ENCODE measurements around the gene THSD8.

DNA sequence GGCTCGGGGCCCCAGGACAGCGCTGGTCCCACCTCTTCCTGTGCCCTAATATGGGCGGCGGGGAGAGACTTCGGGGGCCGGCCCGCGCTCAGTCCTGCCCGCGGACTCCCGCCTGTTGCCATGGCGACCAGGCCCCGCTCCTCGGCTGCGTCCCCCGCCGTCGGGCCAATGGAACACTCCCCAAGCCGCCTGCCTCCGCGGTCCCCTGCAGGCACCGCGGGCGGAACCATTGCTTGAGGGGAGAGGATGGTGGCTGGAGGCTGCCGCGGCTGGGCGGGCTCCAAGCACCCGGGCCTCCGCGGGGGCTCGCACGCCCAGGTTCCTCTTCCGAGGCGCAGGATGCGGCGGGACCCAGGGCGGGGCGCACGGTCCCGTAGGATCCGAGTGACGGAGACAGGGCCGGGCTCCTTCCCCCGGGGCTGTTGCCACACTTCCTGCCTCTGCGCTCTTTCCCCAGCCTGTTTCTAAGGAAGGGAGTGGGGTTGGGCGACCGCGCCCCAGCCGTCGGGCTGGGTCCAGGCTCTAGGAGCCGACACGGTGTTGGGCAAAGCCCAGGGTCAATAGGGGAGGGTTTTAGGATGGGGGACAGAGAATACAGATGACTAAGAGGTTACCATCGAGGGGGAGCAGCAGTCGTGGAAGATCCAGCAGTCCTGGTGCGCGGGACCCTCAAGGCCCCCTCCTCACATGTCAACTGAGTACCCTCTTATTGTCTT is 11.8 kb upstream of the THSD8 start:
- TF ChIP-seq, protein P1, sequence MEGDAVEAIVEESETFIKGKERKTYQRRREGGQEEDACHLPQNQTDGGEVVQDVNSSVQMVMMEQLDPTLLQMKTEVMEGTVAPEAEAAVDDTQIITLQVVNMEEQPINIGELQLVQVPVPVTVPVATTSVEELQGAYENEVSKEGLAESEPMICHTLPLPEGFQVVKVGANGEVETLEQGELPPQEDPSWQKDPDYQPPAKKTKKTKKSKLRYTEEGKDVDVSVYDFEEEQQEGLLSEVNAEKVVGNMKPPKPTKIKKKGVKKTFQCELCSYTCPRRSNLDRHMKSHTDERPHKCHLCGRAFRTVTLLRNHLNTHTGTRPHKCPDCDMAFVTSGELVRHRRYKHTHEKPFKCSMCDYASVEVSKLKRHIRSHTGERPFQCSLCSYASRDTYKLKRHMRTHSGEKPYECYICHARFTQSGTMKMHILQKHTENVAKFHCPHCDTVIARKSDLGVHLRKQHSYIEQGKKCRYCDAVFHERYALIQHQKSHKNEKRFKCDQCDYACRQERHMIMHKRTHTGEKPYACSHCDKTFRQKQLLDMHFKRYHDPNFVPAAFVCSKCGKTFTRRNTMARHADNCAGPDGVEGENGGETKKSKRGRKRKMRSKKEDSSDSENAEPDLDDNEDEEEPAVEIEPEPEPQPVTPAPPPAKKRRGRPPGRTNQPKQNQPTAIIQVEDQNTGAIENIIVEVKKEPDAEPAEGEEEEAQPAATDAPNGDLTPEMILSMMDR (IDR thresholded peaks at IDR 0.05), result peak in 1 of 6 experiments; percentile 4
- peak; percentile 79 to 86 for TF ChIP-seq POLR2A (IDR thresholded peaks at IDR 0.05)

All from thyroid gland (tissue), 4 donors.